Keratinocyte (primary cell): Measurements from ENCODE around the gene PDGFRA. TPM values are rescaled to one million over a fixed set of nuclear protein-coding genes. Genes with fewer than 3 reads are reported as not detected.

Experiments
- DNase-seq: peaks from one replicate; pipeline ENCODE4 v3.0.0-alpha.2; 2011; ENCODE audit warnings: low read depth, missing footprints, low spot score
- FAIRE-seq: peaks from 2 replicates; lab custom pipeline; 2011; peaks lifted over from hg19 to GRCh38; lab: Jason Lieb, UNC
- H2AFZ ChIP-seq: 2 replicates; pipeline ENCODE4 v1.6.0; 2012; ENCODE audit warnings: low read length, control low read depth, inconsistent platforms; ENCODE audit not compliant: control insufficient read depth
- H3K27ac ChIP-seq: 2 replicates; pipeline ENCODE4 v1.5.1; 2011; ENCODE audit warnings: low read length; ENCODE audit not compliant: control insufficient read depth, insufficient read depth
- H3K27me3 ChIP-seq: 3 replicates; pipeline ENCODE4 v1.6.0; 2011; ENCODE audit warnings: low read length; ENCODE audit not compliant: control insufficient read depth, insufficient read depth; ENCODE audit errors: extremely low read depth
- H3K36me3 ChIP-seq, 2 experiments: 2 replicates in 1 of 2; 3 replicates in 1 of 2; pipeline ENCODE4 v1.5.1; 2011; ENCODE audit warnings: low read length in 2 of 2, mild to moderate bottlenecking in 1 of 2; ENCODE audit not compliant: control insufficient read depth in 2 of 2, insufficient read depth in 2 of 2; ENCODE audit errors: extremely low read depth in 1 of 2
- H3K4me1 ChIP-seq: 3 replicates; pipeline ENCODE4 v1.5.1; 2011; ENCODE audit warnings: low read length; ENCODE audit not compliant: control insufficient read depth, insufficient read depth; ENCODE audit errors: extremely low read depth
- H3K4me2 ChIP-seq: 3 replicates; pipeline ENCODE4 v1.6.0; 2011; ENCODE audit warnings: low read depth, low read length; ENCODE audit not compliant: control insufficient read depth, insufficient read depth; ENCODE audit errors: extremely low read depth
- H3K4me3 ChIP-seq, 3 experiments: fragments of 200-600 bp in 1 of 3; sonication (generic) in 1 of 3; 2 replicates in 2 of 3; 3 replicates in 1 of 3; pipeline ENCODE4 v1.5.1; 2011 to 2016; ENCODE audit warnings: low read length in 3 of 3, mild to moderate bottlenecking in 3 of 3, control low read depth in 2 of 3, inconsistent platforms in 1 of 3, low read depth in 1 of 3, mixed read lengths in 1 of 3, mixed run types in 1 of 3, moderate library complexity in 1 of 3; ENCODE audit not compliant: control insufficient read depth in 2 of 3, insufficient read depth in 2 of 3; ENCODE audit errors: extremely low read depth in 1 of 3
- H3K79me2 ChIP-seq: 2 replicates; pipeline ENCODE4 v1.6.0; 2012; ENCODE audit warnings: low read length; ENCODE audit not compliant: control insufficient read depth, insufficient read depth
- H3K9ac ChIP-seq: 3 replicates; pipeline ENCODE4 v1.6.0; 2011; ENCODE audit warnings: low read length; ENCODE audit not compliant: control insufficient read depth, insufficient read depth; ENCODE audit errors: extremely low read depth
- H3K9me1 ChIP-seq: 3 replicates; pipeline ENCODE4 v1.6.0; 2011; ENCODE audit warnings: low read length; ENCODE audit not compliant: control insufficient read depth, insufficient read depth; ENCODE audit errors: extremely low read depth
- H3K9me3 ChIP-seq: 2 replicates; pipeline ENCODE4 v1.5.1; 2012; ENCODE audit warnings: low read depth, low read length; ENCODE audit not compliant: control insufficient read depth
- H4K20me1 ChIP-seq: 3 replicates; pipeline ENCODE4 v1.6.0; 2011; ENCODE audit warnings: low read length; ENCODE audit not compliant: control insufficient read depth, insufficient read depth; ENCODE audit errors: extremely low read depth
- CTCF ChIP-seq, 3 experiments: IDR thresholded peaks in 1 of 3; conservative IDR thresholded peaks in 1 of 3; optimal IDR thresholded peaks in 1 of 3; 2 replicates in 2 of 3; 3 replicates in 1 of 3; pipeline versions ENCODE3 to v1.5.1; 2011; ENCODE audit warnings: low read length in 3 of 3, mild to moderate bottlenecking in 3 of 3, moderate library complexity in 2 of 3, control low read depth in 1 of 3, inconsistent platforms in 1 of 3; ENCODE audit not compliant: insufficient read depth in 2 of 3; ENCODE audit errors: extremely low read depth in 1 of 3
- EZH2 ChIP-seq: IDR thresholded peaks from one replicate; pipeline ENCODE4 v1.6.1; 2012; ENCODE audit warnings: inconsistent platforms, mild to moderate bottlenecking, low read length, moderate library complexity
- dilution Hi-C: fragments of 300-500 bp; cut with MboI; formaldehyde crosslinking; loops from one replicate; pipeline ENCODE4 v1.7.0; 2020; ENCODE audit warnings: low sequenced_read_pairs; ENCODE audit not compliant: extremely low pct_ligation_motif_present
- polyA plus RNA-seq, 5 experiments: library from polyadenylated mRNA; depleted of rRNA in 3 of 5; stranded (reverse) in 3 of 5; stranded (forward) in 1 of 5; unstranded in 1 of 5; fragments of >200 nt; gene quantifications; 1 replicate in 1 of 5; 2 replicates in 3 of 5; 3 replicates in 1 of 5; pipeline versions ENCODE4 v1.2.1 to v1.2.3, GENCODE V29; 2011 to 2012; ENCODE audit warnings: missing spikeins in 2 of 5, low read depth in 1 of 5, low replicate concordance in 1 of 5

Gene PDGFRA
- polyA plus RNA-seq, 1 donor (not counting 4 experiments of a cell fraction or from before 2014, with no cell fraction given): 0.22 TPM

- no peaks in the 10 kb centered on the region for H3K79me2 ChIP-seq
- peaks cover 49% of the 10 kb centered on the region for H3K4me1 ChIP-seq
- H3K27ac ChIP-seq: no peak overlapping the region
- H3K4me3 ChIP-seq: peak overlapping the region in 1 of 3 experiments; percentile 29
- no peaks in the 10 kb centered on the region for H4K20me1 ChIP-seq
- peaks cover 79% of the 10 kb centered on the region for H3K27me3 ChIP-seq
- no peak for FAIRE-seq
- no peak overlapping the region for H2AFZ ChIP-seq
- no peaks in the 10 kb centered on the region for H3K9me1 ChIP-seq
- DNase-seq: no peak
- dilution Hi-C loops: no loop called here
- no peak overlapping the region for H3K9ac ChIP-seq
- no peaks in the 10 kb centered on the region for H3K9me3 ChIP-seq
- H3K36me3 ChIP-seq: no peaks in the 10 kb centered on the region
- TF ChIP-seq EZH2 (peak; percentile 95), CTCF (optimal IDR thresholded peaks at IDR 0.05 in 1 of 3, IDR thresholded peaks at IDR 0.05 in 1 of 3, conservative IDR thresholded peaks at IDR 0.05 in 1 of 3; ENCODE audit: extremely low read depth in 1 of 3, insufficient read depth in 2 of 3, low read length in 3 of 3) (no peak)
- H3K4me2 ChIP-seq: peak overlapping the region; percentile 54
Measured at GRCh38 chr4:54229631-54230483, 764 bp downstream of the PDGFRA start.

- Histone ChIP-seq H3K4me2 (peak overlapping the region; percentile 54), H3K79me2 (no peaks in the 10 kb centered on the region), H4K20me1 (no peaks in the 10 kb centered on the region), H3K4me1 (peaks cover 48% of the 10 kb centered on the region), H2AFZ (no peak overlapping the region), H3K36me3 (no peaks in the 10 kb centered on the region), H3K9ac (no peak overlapping the region), H3K9me1 (no peaks in the 10 kb centered on the region), H3K9me3 (no peaks in the 10 kb centered on the region), H3K4me3 (peak overlapping the region in 2 of 3 experiments; percentile 29 to 36), H3K27ac (no peak overlapping the region), H3K27me3 (peaks cover 70% of the 10 kb centered on the region)
- TF ChIP-seq EZH2 (peak; percentile 96), CTCF (optimal IDR thresholded peaks at IDR 0.05 in 1 of 3, IDR thresholded peaks at IDR 0.05 in 1 of 3, conservative IDR thresholded peaks at IDR 0.05 in 1 of 3; ENCODE audit: extremely low read depth in 1 of 3, insufficient read depth in 2 of 3, low read length in 3 of 3) (no peak)
- dilution Hi-C loops: no loop called here
- DNase-seq (no peak), FAIRE-seq (no peak)
Measured at GRCh38 chr4:54230484-54231418, 1.7 kb downstream of the PDGFRA start.
